HepG2 (cell line): ENCODE results near the gene TBCD. TPM values are rescaled to one million over a fixed set of nuclear protein-coding genes. Genes with fewer than 3 reads are reported as not detected.
A peak's percentile ranks its signal among the peaks of the same experiment; 100 is the strongest.

Experiments used
- HCFC1 ChIP-seq: fragments of 150-350 bp; IDR thresholded peaks from 2 replicates; pipeline ENCODE4 v1.6.1; 2014; ENCODE audit warnings: low read depth, low read length
- HMGXB4 ChIP-seq, 2 experiments: sonication (generic) in 1 of 2; formaldehyde crosslinking in 1 of 2; IDR thresholded peaks; 2 replicates each; pipeline versions ENCODE4 v1.4.0 to v1.6.1; 2018 to 2020; ENCODE audit warnings: missing genetic modification reagents in 2 of 2, borderline replicate concordance in 1 of 2, low read depth in 1 of 2, mild to moderate bottlenecking in 1 of 2, missing biosample characterization in 1 of 2
- HNRNPL ChIP-seq: fragments of 200-400 bp; formaldehyde crosslinking; IDR thresholded peaks from 2 replicates; pipeline ENCODE4 v1.6.1; 2017; ENCODE audit warnings: mild to moderate bottlenecking, low read depth, low read length
- KDM3A ChIP-seq: IDR thresholded peaks from 2 replicates; pipeline ENCODE4 v1.6.1; 2018; ENCODE audit warnings: low read depth, missing compliant biosample characterization
- MLLT10 ChIP-seq: sonication (generic); formaldehyde crosslinking; IDR thresholded peaks from 2 replicates; pipeline ENCODE4 v1.4.0; 2020; ENCODE audit warnings: missing genetic modification reagents
- SOX5 ChIP-seq: IDR thresholded peaks from 2 replicates; pipeline ENCODE4 v1.6.1; 2016; ENCODE audit warnings: borderline replicate concordance
- TOPORS ChIP-seq: sonication (generic); formaldehyde crosslinking; IDR thresholded peaks from 2 replicates; pipeline ENCODE4 v1.8.0; 2023; ENCODE audit warnings: mild to moderate bottlenecking, missing genetic modification reagents
- ZNF331 ChIP-seq: sonication (generic); formaldehyde crosslinking; IDR thresholded peaks from 2 replicates; pipeline ENCODE4 v1.4.0; 2020; ENCODE audit warnings: missing genetic modification reagents
- ZNF333 ChIP-seq: sonication (generic); formaldehyde crosslinking; IDR thresholded peaks from 2 replicates; pipeline ENCODE4 v1.4.0; 2020; ENCODE audit warnings: mild to moderate bottlenecking, missing genetic modification reagents, borderline replicate concordance
- ZNF512 ChIP-seq: sonication (generic); formaldehyde crosslinking; IDR thresholded peaks from 2 replicates; pipeline ENCODE4 v1.4.0; 2020; ENCODE audit warnings: mild to moderate bottlenecking, missing genetic modification reagents
- ZNF607 ChIP-seq: sonication (generic); formaldehyde crosslinking; IDR thresholded peaks from 2 replicates; pipeline ENCODE4 v1.5.1; 2020; ENCODE audit warnings: missing genetic modification reagents, mild to moderate bottlenecking, borderline replicate concordance
- ZNF614 ChIP-seq: IDR thresholded peaks from 2 replicates; pipeline ENCODE4 v1.6.1; 2018; ENCODE audit warnings: missing biosample characterization, missing genetic modification reagents, inconsistent platforms, borderline replicate concordance
- ZNF777 ChIP-seq: sonication (generic); formaldehyde crosslinking; IDR thresholded peaks from 2 replicates; pipeline ENCODE4 v1.4.0; 2020; ENCODE audit warnings: missing genetic modification reagents
- polyA plus RNA-seq, 8 experiments: library from polyadenylated mRNA; depleted of rRNA in 3 of 8; stranded (reverse) in 7 of 8; unstranded in 1 of 8; fragments of >200 nt; fragmentation: Illumina TruSeq in 4 of 8; extraction: Trizol in 4 of 8; gene quantifications; 2 replicates each; pipeline versions ENCODE4 v1.2.1 to v1.2.3, GENCODE V29; 2011 to 2016; ENCODE audit warnings: low read depth in 4 of 8, missing spikeins in 1 of 8, mixed read lengths in 1 of 8; ENCODE audit not compliant: insufficient read depth in 1 of 8
- total RNA-seq, 5 experiments: library from RNA; depleted of rRNA; stranded (reverse); fragments of >200 nt; fragmentation: Illumina TruSeq; extraction: Trizol; gene quantifications; 2 replicates each; pipeline ENCODE4 v1.2.3, GENCODE V29; 2016; ENCODE audit warnings: low read depth in 1 of 5
- TF ChIP-seq, protein P1 (sequence below): sonication (generic); formaldehyde crosslinking; IDR thresholded peaks from 2 replicates; pipeline ENCODE4 v1.8.1; 2023; ENCODE audit warnings: mild to moderate bottlenecking, missing genetic modification reagents
- TF ChIP-seq, protein P2 (sequence below): IDR thresholded peaks from 2 replicates; pipeline ENCODE4 v1.6.1; 2016; ENCODE audit warnings: mild to moderate bottlenecking, missing biosample characterization, missing genetic modification reagents
- TF ChIP-seq, protein P3 (sequence below): IDR thresholded peaks from 2 replicates; pipeline ENCODE4 v1.6.1; 2016; ENCODE audit warnings: missing biosample characterization, missing genetic modification reagents, low read depth
- TF ChIP-seq, protein P4 (sequence below): sonication (generic); formaldehyde crosslinking; IDR thresholded peaks from 2 replicates; pipeline ENCODE4 v1.4.0; 2020; ENCODE audit warnings: missing genetic modification reagents
- TF ChIP-seq, protein P5 (sequence below): sonication (generic); formaldehyde crosslinking; IDR thresholded peaks from 2 replicates; pipeline ENCODE4 v1.5.1; 2020; ENCODE audit warnings: mild to moderate bottlenecking, moderate library complexity, missing genetic modification reagents
- TF ChIP-seq, protein P6 (sequence below): sonication (generic); formaldehyde crosslinking; IDR thresholded peaks from 2 replicates; pipeline ENCODE4 v1.4.0; 2020; ENCODE audit warnings: missing genetic modification reagents

Gene TBCD
- total and polyA plus RNA-seq, 2 of the 13 experiments (the other 11 are each of a cell fraction or from before 2014, with no cell fraction given) = 33.9 to 54.8 TPM

GRCh38 chr17:82875407-82875856 lies 123.6 kb downstream of the TBCD start (continued):
- no peak for TF ChIP-seq ZNF512 (CRISPR knock-in tag)
- TF ChIP-seq ZNF333 (CRISPR knock-in tag) = no peak
- no peak for TF ChIP-seq MLLT10 (CRISPR knock-in tag)
- TF ChIP-seq, protein P1, sequence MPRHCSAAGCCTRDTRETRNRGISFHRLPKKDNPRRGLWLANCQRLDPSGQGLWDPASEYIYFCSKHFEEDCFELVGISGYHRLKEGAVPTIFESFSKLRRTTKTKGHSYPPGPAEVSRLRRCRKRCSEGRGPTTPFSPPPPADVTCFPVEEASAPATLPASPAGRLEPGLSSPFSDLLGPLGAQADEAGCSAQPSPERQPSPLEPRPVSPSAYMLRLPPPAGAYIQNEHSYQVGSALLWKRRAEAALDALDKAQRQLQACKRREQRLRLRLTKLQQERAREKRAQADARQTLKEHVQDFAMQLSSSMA (CRISPR knock-in tag) = no peak
- TF ChIP-seq KDM3A (CRISPR knock-in tag) = no peak
- TF ChIP-seq, protein P2, sequence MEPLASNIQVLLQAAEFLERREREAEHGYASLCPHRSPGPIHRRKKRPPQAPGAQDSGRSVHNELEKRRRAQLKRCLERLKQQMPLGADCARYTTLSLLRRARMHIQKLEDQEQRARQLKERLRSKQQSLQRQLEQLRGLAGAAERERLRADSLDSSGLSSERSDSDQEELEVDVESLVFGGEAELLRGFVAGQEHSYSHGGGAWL (CRISPR knock-in tag) = no peak
- TF ChIP-seq, protein P3, sequence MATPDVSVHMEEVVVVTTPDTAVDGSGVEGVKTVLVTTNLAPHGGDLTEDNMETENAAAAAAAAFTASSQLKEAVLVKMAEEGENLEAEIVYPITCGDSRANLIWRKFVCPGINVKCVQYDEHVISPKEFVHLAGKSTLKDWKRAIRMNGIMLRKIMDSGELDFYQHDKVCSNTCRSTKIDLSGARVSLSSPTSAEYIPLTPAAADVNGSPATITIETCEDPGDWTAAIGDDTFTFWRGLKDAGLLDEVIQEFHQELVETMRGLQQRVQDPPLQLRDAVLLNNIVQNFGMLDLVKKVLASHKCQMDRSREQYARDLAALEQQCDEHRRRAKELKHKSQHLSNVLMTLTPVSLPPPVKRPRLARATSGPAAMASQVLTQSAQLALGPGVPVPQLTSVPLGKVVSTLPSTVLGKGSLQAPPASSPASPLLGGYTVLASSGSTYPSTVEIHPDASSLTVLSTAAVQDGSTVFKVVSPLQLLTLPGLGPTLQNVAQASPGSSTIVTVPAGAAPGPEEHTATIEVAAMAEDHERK (CRISPR knock-in tag) = no peak
- TF ChIP-seq HNRNPL = 0 out of 2 replicates have a peak, but pooled peaks have one; percentile 52
- TF ChIP-seq ZNF777 = peak; percentile 29; the same call in 1 of the 2 replicates
- TF ChIP-seq, protein P4, sequence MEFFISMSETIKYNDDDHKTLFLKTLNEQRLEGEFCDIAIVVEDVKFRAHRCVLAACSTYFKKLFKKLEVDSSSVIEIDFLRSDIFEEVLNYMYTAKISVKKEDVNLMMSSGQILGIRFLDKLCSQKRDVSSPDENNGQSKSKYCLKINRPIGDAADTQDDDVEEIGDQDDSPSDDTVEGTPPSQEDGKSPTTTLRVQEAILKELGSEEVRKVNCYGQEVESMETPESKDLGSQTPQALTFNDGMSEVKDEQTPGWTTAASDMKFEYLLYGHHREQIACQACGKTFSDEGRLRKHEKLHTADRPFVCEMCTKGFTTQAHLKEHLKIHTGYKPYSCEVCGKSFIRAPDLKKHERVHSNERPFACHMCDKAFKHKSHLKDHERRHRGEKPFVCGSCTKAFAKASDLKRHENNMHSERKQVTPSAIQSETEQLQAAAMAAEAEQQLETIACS = no peak
- TF ChIP-seq TOPORS = no peak
- TF ChIP-seq HMGXB4 (CRISPR knock-in tag; IDR thresholded peaks at IDR 0.05; ENCODE audit: borderline replicate concordance in 1 of 2, low read depth in 1 of 2) = no peak; a peak in 1 of 4 replicates
- TF ChIP-seq, protein P5, sequence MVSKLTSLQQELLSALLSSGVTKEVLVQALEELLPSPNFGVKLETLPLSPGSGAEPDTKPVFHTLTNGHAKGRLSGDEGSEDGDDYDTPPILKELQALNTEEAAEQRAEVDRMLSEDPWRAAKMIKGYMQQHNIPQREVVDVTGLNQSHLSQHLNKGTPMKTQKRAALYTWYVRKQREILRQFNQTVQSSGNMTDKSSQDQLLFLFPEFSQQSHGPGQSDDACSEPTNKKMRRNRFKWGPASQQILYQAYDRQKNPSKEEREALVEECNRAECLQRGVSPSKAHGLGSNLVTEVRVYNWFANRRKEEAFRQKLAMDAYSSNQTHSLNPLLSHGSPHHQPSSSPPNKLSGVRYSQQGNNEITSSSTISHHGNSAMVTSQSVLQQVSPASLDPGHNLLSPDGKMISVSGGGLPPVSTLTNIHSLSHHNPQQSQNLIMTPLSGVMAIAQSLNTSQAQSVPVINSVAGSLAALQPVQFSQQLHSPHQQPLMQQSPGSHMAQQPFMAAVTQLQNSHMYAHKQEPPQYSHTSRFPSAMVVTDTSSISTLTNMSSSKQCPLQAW = no peak
- TF ChIP-seq ZNF331 (CRISPR knock-in tag) = no peak
- TF ChIP-seq HCFC1 = no peak
- TF ChIP-seq, protein P6, sequence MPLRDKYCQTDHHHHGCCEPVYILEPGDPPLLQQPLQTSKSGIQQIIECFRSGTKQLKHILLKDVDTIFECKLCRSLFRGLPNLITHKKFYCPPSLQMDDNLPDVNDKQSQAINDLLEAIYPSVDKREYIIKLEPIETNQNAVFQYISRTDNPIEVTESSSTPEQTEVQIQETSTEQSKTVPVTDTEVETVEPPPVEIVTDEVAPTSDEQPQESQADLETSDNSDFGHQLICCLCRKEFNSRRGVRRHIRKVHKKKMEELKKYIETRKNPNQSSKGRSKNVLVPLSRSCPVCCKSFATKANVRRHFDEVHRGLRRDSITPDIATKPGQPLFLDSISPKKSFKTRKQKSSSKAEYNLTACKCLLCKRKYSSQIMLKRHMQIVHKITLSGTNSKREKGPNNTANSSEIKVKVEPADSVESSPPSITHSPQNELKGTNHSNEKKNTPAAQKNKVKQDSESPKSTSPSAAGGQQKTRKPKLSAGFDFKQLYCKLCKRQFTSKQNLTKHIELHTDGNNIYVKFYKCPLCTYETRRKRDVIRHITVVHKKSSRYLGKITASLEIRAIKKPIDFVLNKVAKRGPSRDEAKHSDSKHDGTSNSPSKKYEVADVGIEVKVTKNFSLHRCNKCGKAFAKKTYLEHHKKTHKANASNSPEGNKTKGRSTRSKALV (CRISPR knock-in tag) = no peak
- no peak for TF ChIP-seq ZNF614
- TF ChIP-seq SOX5 (CRISPR knock-in tag) = peak; percentile 38; the same call in 1 of the 2 replicates
- TF ChIP-seq ZNF607 (CRISPR knock-in tag) = no peak
